NCI-H2227 (cell line): Measurements from ENCODE around the gene CLDN5.

ENCODE experiments used
- DNase-seq: peaks from one replicate; lab custom pipeline; 2025; ENCODE audit not compliant: unreplicated experiment; lab: John Stamatoyannopoulos, UW

CLDN5 gene

GRCh38 chr22:19523240-19524169 lies 705 bp downstream of the CLDN5 start:
- peak; percentile 52 for DNase-seq

DNA sequence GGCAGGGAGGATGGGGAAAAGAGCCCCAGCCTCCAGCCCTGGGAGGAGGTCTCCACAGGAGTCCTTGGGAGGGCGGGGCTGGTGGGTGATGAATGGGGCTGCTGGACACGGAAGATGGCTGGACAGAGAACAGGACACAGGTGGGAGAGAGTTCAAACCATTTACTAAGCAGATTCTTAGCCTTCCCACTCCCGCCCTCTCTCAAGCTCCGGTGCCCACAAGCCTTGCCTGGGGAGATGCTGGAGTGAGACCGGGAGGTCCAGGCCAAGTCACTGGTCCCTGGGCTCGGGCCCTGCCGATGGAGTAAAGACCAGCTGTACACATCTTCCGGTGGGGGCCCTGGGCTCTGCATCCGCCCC lies 1.4 kb downstream of the CLDN5 start:
- peak; percentile 14 for DNase-seq

GRCh38 chr22:19522190-19522880 lies 1.9 kb downstream of the CLDN5 start:
- peak; percentile 18 for DNase-seq

GRCh38 chr22:19520566-19521305 lies 3.5 kb downstream of the CLDN5 start:
- DNase-seq = no peak

DNA sequence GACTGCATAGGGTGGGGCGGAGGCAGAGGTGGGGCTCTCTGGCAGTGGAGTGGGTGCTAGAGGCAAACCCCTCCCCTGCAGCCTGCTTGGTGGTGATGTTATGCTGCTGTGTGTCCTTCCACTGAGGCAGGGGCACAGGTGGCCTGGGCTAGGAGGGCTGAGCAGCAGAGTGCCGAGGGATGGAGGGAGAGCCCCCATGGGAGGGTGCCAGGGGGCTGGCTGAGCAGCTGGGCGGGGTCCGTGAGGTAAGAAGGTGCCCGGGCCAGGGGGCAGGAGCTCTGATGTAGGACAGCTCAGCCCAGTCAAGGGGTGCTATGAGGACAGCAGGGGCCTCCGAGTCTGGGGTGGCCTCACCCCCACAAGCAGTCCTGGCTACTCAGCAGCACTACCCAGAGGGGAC lies 4.2 kb downstream of the CLDN5 start:
- no peak for DNase-seq

DNA sequence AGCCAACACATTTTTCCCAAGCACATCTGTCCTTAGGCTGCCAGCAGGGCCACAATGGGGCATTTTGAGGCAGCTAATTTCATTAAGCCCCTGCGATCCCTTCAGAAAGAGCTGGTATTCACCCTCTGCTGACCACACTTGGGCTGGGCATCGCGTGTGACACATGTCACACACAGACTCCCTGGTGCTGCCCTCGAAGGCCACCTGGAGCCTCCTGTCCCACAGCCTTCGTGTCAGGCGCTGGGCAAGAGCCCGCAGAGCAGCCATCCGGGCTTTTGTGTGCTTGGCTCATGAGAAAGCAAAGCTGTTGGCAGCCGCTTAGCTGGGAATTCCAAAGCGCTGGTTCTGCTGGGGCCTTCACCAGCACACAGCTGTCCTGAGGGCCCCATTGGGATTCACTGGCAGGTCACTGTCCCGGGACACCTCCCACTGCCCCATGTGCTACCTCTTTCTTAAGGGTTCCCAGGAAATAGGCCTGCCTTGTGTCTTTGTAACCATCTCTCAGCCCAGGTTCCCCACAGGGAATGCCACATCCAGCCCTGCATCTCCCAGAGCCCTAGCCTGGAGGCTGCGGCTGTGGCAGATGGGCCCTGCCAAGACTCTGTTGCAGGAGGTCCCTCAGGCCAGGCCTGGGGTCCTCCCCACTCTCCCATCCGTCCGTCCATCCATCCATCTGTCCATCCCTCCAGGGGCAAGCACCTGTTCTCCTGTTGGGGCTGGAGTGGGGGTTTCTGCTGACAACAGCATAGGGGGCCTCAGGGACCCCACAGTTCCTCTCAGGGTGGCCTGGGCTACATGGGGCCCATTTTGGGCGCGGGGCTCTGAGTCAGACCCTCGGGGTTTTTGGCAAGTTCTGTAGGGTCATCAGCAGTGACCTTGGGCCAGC lies 4.9 kb downstream of the CLDN5 start:
- no peak for DNase-seq

DNA sequence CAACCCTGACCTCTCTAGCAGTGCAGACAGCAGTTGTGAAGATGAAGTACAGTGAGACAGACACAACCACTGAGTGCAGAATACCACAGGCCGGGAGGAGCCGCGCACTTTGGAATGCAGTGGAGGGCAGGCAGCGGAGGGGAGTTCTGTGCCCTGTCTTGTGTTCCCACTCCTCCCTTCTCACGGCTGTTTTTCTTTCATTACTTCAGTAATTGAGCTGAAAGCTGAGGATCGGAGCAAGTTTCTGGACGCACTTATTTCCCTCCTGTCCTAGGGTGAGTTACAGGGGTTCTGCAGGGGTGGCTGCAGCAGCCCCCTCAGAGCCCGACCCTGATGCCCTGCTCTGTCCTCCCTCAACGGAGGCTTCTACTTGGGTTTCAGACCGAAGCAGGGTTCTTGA lies 5.6 kb downstream of the CLDN5 start:
- DNase-seq = no peak

- DNase-seq = no peak
Observed at GRCh38 chr22:19517919-19518611, 6.1 kb downstream of the CLDN5 start.

GRCh38 chr22:19517171-19517500 lies 7.1 kb downstream of the CLDN5 start:
- DNase-seq = no peak

DNA sequence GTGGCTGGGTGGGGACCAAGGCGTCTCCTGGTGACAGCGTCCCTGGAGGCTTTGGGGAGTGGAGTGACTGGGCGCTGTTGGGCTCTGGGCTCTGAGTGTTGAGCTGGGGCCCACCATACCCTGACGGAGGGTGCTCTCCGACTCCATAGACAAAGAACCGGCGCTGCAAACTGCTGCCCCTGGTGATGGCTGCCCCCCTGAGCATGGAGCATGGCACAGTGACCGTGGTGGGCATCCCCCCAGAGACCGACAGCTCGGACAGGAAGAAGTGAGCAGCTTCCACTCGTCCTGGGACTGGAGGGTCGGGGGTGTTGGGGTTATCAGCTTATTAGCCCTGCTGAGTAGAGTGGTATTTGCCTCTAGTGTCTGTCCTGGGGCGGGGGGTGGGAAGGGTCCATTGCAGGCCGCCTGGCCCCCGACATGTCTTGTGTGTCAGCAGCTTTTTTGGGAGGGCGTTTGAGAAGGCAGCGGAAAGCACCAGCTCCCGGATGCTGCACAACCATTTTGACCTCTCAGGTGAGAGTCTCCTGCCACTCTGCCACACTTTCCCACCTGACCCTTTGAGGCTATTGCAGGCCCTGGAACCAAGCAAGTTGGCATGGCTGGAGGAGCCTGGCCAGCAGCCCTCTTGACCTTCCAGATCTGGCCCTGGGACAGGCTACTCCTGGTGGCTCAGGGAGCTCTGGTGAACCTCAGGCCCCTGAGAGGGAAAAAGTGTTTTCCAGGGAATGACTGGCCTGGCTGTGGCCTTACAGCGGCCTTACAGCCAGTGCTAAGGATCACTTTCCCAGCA lies 7.6 kb downstream of the CLDN5 start:
- no peak for DNase-seq

DNA sequence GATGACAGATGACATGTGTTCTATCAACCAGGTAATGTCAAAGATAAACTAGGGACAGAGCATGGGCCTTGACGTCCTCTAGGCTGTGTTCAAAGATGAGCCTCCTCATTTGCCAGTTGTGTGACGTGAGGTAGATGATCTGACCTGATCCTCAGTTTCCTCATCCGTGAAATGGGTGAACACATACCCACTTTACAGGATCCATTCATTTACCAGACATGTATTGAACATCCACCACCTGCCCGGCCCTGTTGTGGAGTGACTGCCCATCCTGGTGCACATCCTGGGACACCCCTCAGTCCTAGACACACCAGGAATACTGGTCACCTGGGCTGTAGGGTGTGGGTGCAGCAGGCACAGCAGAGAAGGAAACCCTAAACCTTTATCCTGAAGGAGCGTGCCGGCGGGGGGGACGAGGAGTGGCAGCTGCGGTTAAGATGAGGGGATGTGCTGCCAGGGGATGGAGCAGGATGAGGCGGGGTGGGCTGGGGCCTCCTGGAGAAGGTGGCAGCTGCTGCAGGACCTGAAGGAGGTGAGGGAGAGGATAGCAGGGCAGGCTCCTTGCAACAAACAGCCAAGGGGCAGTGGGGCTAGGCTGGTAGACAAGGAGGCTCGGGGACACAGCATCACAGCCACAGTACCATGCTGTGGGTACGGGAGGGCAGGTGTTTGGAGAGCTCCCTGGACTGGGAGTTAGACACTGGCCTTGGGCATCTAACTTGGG lies 8.4 kb downstream of the CLDN5 start:
- DNase-seq = no peak

DNA sequence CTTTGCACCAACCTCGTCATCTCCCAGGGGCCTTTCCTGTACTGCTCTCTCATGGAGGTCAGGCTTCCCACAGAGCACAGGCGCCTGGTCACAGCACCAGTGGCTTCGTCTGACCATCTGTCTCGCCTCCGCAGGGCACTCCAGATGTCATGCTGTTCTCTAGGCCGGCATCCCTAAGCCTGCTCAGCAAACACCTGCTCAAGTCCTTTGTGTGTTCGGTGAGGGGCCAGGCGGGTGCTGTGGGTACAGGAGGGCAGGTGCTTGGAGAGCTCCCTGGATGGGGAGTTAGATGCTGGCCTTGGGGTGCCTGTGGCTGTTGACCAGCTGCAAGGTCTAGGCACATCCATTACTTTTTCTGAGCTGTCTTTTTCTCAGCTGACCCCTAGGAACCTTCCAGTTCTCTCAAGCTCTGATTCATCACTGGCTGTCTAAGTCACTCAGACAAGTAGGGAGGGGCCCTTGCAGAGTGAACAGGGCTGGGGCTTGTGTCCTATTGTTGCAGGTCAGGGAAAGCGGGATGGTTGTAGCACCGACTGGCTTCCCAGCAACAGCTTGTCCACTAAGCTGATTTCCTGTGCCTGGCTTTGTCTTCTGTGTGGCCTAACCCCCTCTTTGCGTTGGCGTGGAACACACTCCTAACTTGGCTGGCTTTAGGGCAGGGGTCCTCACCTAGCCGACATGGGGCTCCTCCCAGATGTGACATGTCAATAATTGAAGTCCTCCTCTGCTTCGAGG lies 9.2 kb downstream of the CLDN5 start:
- no peak for DNase-seq

- no peak for DNase-seq
Observed at GRCh38 chr22:19513823-19514222, 10.4 kb downstream of the CLDN5 start.

DNA sequence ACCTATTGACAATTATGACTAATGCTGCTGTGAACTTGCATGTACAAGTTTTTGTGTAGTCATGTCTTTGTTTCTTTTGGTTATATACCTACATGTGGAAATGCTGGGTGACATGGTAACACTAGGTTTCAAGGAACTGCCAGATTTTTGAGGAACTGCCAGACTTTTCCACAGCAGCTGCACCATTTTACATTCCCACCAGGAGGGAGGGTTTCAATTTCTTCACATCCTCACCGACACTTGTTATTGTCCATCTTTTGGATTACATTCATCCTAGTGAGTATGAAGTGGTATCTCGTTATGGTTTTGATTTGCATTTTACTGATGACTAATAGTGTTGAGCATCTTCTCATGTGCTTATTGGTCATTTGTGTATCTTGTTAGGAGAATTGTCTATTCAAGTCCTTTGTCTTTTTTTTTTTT lies 13.3 kb downstream of the CLDN5 start:
- DNase-seq = no peak

- no peak for DNase-seq
Observed at GRCh38 chr22:19509923-19510322, 14.3 kb downstream of the CLDN5 start.

GRCh38 chr22:19509191-19509590 lies 15.0 kb downstream of the CLDN5 start:
- DNase-seq = no peak

DNA sequence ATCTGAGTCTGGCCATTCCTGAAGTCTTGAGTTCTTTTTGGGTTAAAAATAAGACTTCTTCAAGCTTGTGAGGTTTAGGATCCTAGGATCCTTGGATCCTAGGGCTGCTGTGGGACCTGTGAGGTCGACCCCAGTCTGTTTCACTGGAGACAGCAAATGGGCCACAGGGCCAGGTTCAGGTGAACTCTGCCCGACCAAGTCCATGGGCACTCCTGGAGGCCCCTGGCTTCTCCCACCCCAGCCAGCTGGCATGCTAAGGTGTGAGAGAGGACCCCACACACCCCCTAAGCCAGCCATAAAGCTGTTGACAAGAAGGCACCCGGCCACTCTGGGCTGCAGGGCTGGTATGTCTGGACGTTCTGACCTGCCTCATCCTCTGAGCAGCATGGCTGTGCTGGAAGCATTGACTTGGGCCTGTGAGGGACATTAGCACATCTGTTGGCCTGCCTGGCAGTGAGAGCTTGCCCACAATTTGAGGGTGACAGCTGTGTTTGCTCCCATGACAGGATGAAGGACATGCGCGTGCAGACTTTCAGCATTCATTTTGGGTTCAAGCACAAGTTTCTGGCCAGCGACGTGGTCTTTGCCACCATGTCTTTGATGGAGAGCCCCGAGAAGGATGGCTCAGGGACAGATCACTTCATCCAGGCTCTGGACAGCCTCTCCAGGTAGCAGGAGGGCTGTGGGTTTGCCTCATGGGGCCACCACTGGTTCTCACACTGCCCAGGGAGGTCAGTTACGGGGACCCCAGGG lies 16.0 kb downstream of the CLDN5 start:
- DNase-seq = no peak

GRCh38 chr22:19507534-19507861 lies 16.7 kb downstream of the CLDN5 start:
- DNase-seq = no peak
